A549 treated with RU486 at 1 μM for 4 hours (cell line): Measurements from ENCODE around the gene MAPK4. TPM values are rescaled to one million over a fixed set of nuclear protein-coding genes. Genes with fewer than 3 reads are reported as not detected.

Experiments
- total RNA-seq: library from RNA; stranded (reverse); fragments of 200-300 nt; extraction: Qiagen RNA extraction; gene quantifications from 5 replicates; pipeline ENCODE4 v1.2.3, GENCODE V29; 2022; ENCODE audit warnings: low read depth

Gene MAPK4
- 0.08 to 0.16 TPM (median 0.13 TPM) in 4 of 5 replicates, not detected in the other for total RNA-seq

GRCh38 chr18:50559752-50560680 lies at the start of gene MAPK4:
MAPK4 (plus strand) TSS chr18:50560087; CDS start chr18:50663959, 103,872 bp downstream.

Other genes starting within 250 kb of the MAPK4 start
- gene SKA1, start 185.0 kb upstream of the MAPK4 start, total RNA-seq, result 10.4 to 14.0 TPM (median 12.1 TPM) in 5 replicates